ENCODE results near the gene KRT86.
"Not testable (repeated sequence)": the region's sequence is repeated elsewhere in the genome, so short reads cannot be mapped to it uniquely, and the experiment has no call there.

The KRT86 gene

DNA sequence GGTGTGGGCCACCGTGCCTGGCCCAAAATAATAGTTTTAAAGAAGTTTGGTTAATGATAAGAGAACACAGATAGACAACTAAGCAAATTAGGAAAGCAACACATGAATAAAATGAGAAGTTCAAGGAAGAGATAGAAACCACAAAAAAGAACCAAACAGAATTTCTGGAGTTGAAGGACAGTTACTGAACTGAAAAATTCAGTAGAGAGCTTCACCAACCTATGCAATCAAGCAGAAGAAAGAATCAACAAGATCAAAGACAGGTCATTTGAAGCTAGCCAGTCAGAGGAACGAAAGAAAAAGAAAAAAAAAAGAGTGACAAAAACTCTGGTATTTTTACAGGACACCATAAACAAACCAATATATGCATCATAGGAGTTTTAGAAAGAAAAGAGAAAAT, 62.2 kb downstream of the KRT86 start:
- DNase-seq (ENCODE audit: low spot score), result no peak

DNA sequence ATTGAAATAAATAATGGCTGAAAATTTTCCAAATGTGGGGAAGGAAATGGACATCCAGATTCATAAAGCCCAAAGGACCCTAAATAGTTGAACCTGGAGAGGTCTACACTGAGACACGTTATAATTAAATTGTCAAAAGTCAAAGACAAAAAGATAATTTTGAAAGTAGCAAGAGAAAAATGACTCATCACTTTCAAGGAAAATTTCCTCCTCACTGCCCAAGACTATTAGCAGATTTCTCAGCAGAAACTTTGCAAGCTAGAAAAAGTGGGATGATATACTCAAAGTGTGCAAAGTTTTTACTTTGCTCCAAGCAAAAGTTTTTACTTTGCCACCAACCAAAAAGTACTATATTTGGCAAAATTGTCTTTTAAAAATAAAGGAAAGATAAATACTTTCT, 62.6 kb downstream of the KRT86 start:
- DNase-seq (ENCODE audit: low spot score), result no peak

DNA sequence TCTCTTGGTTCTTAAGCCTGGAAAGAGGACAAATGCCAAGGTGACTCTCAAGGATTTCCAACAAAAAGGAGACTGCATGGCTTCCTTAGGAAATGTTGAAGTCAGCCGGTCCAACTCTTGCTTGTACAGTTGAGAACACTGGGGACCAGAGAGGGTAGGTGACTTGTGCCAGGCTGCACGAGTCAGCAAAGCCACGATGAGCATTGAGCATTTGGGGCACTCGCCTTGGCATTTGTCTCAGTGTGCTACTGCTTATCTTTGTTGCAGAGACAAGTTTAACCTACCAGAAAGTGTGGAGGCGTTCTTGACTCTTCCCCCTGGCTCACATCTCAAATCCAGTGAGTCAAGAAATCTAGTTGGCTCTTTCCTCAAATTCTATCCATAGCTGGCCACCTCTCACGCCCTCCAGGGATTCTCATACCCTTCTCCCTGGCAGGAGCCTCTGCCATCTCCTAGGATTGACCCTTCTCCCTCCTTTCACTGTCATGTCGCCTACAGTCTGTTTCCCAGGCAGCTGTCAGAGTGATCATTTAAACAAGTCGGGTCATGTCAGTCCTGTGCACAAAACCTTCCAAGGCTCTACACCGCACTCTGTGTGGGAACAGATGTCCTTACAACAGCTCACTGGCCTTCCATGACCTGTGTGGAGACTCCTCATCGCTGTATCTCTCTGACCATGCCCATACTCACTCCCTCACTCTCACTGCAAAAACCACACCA, 64.0 kb downstream of the KRT86 start:
- DNase-seq (ENCODE audit: low spot score), result no peak

DNA sequence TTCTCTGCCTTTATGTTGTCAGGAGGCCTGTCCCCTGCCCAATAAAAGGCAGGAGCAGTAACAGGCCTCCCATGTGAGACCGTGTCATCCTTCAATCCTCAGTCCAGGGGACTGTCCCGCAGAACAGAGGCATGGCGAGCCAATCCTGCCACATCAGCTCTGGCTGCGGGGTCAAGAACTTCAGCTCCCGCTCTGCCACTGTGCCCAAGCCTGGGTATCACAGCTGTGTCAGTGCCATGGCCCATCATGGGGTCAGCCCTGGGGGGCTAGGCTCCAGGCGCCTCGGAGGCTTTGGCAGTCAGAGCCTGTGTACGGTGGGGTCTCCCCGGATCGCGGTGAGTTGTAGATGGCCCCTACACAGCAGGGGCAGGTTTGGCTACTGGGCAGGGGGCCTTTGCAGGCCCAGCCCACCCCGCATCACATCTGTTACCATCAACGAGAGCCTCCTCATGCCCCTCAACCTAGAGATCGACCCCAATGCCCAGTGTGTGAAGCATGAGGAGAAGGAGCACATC, 66.7 kb downstream of the KRT86 start:
- DNase-seq (ENCODE audit: low spot score), result no peak

DNA sequence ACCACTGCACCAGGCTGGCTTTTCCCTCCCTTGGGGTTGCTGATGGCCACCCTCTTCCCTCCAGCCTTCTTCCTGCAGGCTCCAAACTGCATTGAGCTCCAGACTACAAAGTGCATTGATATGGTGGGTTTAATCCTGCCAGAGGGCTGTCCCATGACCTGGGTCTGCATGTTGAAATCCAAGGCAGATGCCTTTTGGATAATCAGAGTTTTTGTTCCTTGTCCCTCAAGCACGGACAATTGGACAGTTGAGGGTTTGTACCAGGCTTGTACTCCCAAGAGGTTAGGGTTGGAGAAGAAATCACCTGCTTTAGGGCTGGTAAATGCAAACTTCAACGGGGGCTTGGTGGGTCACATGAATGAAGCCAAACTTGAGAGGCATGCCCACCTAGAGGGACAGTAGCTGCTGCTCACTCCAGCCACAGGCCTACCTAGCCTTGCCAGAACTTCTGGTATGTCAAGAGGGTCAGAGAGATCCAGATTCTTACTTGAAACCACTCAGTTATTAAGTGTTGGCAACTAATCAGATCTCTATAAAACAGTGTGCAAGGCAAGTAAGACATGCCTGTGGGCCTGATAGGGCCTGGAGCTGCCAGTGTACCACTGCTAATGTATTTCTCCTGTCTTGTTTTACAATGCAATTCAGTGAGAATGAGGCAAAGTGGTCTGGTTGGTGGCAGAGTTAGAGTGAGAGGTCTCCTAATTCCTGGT, 68.5 kb downstream of the KRT86 start:
- DNase-seq (ENCODE audit: low spot score), result no peak

DNA sequence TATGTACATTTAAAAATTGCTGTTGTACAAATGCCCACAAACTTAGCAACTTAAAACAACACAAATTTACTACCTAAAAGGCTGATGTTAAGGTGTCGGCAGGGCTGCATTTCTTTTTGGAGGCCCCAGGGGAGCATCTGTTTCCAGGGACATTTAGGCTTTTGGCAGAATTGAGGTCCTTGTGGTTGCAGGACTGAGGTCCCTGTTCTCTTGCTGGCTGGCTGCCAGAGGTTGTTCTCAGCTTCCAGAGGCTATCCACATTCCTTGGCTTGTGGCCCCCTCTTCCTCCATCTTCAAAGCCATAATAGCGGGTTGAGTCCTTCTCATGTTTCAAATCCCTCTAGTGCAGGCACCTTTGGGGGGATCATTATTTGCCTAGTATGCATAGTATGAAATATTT, 69.1 kb downstream of the KRT86 start:
- no peak for DNase-seq (ENCODE audit: low spot score)

DNA sequence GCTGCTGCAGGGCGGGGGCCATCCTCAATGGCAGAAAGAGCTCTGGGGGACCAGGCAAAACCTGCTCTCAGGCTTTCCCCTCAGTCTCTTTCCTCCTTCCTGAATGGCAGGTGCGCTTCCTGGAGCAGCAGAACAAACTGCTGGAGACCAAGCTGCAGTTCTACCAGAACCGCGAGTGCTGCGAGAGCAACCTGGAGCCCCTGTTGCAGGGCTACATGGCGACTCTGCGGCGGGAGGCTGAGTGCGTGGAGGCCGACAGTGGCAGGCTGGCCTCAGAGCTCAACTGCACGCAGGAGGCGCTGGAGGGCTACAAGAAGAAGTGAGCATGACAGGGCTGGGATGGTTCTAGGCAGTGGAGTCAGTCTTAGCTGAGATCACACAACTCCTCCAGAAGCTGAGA, 69.7 kb downstream of the KRT86 start:
- no peak for DNase-seq (ENCODE audit: low spot score)

DNA sequence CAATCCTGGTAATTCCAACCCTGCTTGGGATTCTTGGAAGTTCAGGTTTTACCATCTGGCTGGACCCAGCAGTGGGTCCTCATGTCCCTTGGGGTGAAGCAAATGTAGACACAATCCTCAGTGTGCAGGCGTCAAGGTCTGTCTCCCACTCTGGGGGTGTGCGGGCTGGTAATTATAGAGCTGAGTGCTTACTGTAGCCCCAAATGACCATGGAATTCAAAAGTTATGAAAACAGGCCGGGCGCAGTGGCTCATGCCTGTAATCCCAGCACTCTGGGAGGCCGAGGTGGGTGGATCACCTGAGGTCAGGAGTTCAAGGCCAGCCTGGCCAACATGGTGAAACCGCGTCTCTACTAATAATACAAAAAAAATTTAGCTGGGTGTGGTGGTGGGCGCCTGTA, 70.6 kb downstream of the KRT86 start:
- not testable (repeated sequence) for DNase-seq (ENCODE audit: low spot score)

DNA sequence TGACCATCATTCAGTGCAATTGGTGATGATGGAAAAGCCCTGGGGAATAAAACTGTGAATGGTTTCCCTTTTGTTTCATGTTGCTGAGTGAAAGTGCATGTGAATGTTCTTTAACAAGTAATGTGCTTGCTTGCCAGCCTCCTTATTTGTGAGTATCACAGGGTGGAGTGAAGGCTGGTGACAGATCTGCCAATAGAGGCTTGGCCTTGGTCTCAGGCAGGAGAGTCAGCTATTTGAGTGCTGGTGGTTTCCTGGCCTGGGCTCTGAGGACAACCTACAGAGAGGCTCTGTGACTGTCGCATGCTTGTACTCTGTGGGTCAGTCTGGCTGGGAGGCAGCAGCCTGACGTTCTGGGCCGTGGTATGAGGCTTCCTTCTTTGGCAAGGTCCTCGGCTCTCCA, 72.1 kb downstream of the KRT86 start:
- no peak for DNase-seq (ENCODE audit: low spot score)

DNA sequence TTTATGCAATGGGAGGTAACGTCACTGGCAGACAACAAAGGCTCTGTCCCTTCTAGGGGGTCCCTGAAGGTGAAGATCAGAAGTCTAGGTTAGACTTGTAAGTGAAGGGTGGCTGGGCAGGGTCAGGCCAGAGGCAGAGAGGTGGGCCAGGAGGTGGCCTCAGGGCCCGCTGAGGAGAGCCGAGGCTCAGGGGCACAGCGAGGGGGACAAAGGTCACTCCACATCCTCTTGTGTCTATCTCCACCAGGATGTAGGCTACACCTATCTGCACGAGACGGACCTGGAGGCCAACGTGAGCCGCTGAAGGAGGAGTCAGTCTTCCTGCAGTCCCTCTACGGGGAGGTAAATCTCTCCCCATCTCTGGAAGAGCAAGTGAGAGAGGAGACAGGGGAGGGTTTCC, 72.6 kb downstream of the KRT86 start:
- no peak for DNase-seq (ENCODE audit: low spot score)

DNA sequence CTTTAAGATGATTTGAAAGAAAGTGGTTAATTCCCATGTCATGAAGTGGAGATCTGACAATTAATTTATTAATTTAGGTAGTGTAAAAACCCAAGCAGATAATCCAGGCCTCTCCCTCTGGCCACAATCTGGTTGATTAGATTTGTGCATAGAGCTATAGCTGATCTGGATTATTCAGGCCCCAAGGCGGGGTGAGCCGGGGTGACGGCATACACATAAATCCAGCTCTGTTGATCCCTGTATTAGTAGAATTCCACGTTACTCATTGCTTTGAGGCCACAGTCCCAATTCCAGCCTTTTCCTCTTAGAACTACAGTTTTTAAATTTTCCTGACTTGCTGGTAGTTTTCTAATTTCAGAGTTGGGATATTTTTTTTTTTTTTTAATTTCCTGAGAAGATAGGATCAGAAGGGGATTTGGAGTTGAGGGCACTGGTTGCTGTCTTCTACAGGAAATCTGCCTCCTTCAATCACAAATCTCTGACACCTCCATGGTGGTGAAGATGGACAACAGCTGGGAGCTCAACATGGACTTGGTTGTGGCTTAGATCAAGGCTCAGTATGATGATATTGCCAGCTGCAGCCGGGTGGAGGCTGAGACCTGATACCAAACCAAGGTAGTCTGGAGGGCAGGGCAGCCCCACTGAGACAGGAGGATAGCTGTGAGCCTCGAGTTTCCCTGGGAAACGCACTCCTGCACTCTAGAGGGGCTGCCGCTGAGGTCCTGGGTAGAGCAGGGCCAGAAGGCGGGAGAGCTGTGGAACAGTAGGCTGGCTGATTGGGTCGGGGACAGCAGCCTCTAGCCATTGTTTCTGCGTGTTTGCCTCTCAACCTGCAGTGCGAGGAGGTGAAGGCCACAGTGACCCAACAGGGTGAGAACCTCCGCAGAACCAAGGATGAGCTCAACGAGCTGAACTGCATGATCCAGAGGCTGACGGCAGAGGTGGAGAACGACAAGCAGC, 73.4 kb downstream of the KRT86 start:
- DNase-seq (ENCODE audit: low spot score), result no peak

DNA sequence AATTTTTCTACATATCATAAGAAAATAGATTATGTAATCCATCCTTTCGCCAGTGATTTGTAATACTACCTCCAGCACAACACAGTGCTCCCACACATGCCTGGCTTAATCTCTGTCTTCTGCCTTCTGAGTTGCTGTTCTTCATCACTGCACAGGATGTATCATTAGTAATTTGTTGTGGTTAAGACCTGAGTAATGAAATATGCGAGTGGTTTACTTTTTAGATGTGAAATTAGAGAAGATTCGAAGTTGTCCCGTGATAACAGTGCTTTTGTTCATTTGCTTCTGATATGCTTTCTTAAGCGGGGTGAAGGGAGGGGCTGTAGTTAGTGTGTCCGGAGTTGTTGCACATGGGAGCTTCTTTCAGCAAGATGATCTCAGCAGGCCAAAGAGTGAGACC, 74.8 kb downstream of the KRT86 start:
- DNase-seq (ENCODE audit: low spot score), result no peak

DNA sequence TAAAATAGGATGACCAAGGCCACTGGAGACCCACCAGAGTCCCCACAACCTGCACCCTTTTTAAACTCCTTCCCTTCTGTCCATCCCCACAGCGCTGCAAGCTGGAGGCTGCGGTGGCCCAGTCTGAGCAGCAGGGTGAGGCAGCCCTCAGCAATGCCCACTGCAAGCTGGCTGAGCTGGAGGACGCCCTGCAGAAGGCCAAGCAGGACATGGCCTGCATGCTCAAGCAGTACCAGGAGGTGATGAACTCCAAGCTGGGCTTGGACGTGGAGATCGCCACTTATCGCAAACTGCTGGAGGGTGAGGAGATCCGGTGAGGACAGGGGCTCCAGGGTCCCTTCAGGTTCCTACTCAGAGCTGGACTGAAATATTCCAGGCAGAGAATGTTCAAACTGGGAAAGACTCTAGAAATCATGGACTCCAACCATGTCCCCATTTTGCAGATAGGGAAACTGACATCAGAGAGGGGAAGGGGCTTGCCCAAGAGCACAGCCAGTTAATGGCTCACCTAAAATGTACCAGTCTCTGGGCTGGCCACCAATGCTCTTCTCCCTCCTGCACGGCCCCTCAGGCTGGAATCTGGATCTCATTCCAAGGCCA, 75.7 kb downstream of the KRT86 start:
- DNase-seq (ENCODE audit: low spot score), result no peak

DNA sequence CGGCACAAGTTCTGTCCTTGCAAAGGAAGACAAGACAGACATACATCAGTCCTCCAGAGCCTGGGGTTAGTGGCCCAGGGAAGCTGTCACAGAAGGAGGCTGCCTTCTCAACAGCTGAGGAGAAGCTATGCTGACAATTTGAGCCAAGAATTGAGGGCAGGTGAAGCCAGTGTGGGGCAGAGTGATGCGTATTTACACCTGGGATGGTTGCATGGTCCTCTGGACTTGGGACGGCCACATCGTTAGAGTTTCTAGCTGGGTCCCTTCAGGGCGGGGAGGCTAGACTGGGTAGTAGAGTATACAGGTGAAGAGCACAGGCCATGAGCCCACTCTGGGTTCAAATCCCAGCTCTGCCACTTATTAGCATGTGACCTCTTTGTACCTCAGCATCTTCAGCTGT, 76.3 kb downstream of the KRT86 start:
- no peak for DNase-seq (ENCODE audit: low spot score)

DNA sequence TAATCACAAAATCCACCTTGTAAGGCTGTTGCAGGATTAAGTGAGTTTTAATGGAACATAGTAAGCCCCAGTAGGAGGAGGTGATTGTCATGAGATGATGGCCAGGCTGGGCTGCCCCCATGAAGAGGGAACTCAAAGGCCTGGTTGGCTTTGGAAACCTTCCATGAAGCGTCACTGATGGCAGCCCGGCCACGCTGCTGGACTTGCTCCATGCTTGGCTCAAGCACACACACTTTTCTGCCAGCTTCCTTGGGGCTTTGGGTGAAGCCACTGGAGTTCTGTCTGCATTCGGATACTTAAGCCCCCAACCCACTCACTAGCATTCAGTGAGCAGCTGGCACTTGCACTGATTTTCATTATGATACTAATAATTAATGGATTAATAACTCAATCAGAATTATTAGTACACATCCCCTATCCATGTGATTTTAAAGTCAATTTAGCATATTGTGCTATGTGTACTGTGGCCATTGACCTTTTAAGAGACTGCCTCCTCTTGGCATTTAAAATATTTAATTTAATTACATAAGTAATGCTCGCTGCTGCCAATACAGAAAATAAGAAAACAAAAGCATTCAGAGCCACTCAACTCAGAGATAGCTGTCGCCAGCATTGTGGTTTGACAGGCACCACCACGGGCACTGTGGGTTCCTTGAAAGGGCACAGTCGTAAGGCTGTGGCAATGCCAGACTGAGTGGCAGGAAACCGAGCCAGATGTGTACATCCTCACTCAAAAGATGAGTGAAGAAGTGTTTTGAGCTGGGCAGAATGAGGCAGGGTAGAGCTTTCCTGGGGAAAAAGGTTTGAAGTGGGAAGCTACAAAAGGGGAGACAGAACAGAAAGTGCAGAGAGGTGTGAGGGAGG, 77.0 kb downstream of the KRT86 start:
- DNase-seq (ENCODE audit: low spot score), result no peak

DNA sequence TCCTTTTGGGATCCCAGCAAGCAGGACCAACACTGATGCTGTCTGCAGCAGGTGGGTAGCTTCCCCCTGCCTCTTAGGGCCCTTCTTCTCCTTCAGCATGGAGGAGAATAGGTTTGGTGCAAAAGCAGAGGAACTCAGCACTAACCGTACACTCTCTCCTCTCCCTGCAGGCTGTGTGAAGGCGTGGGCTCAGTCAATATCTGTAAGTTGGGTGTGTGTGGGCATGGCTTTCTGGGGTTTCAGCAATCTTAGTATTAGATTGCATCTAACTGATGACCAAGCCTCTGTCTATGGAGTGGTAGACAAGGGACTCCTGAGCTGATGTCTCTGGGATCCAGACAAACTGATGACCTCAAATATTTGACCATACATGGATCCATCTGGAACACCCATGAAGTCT, 78.5 kb downstream of the KRT86 start:
- no peak for DNase-seq (ENCODE audit: low spot score)

DNA sequence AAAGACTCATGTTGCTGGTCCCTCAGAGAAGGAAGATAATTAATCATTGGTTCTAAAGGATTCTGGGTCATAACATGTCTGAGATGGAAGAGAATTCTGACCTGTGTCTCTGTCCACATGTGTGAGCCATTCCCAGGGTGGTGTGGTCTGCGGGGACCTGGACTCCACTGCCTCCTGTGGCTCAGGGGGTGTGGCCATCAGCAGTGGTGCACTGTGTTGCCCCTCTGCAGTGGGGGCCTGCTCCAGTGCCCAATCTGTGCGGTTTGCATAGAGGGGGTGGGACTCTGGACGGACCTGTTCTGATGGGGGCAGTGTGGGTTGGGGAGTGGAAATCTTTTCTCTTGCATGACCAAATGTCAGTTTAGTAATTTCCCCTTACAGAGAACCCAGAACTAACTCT, 79.3 kb downstream of the KRT86 start:
- DNase-seq (ENCODE audit: low spot score), result no peak

DNA sequence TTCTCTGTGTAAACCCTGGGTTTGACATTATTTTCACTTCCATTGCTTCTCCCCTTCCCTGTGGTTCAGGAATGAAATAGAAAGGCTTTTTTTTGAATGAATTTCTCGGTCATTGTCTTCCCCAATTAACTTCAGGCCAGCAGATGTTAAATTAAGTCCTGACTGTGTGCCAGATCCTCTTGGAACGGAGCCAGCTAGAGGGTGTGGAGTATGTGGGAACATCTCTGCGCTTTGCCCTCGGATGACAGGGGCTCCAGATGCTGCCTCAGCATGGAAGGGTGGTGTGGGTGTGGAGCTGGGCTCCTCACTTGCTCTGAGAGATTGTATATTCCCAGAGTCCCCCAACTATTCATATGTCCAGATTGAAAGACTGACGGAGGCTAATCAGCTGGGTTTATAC, 79.8 kb downstream of the KRT86 start:
- no peak for DNase-seq (ENCODE audit: low spot score)

DNA sequence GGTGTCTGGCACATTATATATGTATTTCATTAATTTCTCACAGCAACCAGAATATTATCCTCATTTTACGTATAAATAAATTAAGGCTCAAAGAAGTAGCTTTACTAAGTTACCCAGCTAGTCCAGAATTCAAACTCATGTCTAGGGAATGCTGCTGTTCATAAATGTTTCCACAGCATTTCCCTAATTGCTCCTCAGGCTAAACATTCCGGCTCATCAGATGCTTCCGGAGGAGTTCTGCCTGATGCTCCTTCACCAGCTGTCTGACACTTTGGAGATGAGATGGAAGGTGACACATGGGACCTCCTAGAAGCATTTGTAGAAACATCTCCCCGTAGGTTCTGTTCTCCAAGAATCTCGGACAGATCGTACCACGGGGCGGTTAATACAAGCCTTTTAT, 80.7 kb downstream of the KRT86 start:
- DNase-seq (ENCODE audit: low spot score), result no peak

DNA sequence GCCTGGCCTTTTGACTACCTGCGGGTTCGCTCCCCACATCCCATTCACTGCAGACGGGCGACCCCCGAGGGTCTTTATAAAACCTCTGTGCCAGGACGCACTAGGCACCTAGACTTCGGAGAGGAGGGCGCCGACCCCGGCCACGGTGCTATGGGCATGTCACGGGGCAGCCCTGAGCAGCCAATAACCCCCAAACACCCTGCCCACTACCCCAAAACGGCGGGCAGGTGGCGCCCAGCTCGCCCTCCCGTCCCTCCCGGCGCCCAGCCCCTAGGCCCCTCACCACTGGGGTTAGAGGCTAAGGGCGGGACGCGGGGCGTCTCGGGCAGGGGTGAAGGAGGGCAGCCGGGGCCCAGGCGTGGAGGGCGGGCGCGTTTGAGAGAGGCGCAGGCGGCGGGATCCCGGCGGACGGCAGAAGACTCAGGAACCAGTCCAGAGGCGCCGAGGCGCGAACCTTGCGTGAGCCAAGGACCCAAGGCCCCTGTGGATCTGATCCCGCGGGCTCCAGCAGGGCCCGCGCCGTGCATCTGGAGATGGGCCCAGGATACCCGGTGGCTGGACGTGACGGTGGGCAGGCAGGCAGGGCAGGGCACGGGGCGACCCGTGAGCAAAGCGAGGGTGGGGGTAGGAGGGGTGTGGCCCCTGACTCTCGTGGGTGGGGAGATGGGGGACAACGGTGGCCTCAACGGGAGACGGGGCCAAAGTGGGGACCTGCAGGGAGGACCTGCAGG, 81.8 kb downstream of the KRT86 start:
- DNase-seq (ENCODE audit: low spot score), result no peak
